ENCODE results near the gene CHAT. TPM values are rescaled to one million over a fixed set of nuclear protein-coding genes. Genes with fewer than 3 reads are reported as not detected.

Gene CHAT
- total RNA-seq, 1 experiment from 2014 or later, result not detected

DNA sequence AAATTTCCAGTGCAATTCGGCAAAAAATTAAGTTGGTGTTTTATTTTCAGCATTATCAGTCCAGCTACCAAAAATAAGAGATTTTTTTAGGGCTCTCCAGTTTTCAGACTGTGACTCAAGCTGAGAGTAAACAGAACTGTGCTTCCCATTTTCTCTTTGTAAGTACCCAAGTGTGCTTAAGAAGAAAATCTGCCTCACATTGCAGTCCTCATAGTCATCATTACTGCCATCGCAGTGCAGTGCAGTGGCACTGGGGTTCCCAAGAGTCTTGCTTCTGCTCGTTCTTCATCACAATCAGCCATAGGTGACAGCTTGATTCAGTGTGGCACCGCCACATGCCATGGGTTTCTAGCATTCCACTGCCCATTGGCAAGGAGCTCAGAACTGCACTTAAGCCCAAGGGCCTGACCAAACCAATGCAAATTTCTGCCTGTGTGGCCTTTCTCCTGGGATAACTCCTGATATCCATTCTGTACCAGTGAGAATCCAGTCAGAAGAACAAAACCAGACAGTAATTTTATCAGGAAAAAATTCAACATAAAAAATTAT is 49.3 kb upstream of the CHAT start:
- no peaks in the 10 kb centered on the region for H3K23me2 ChIP-seq (ENCODE audit: insufficient read length, low read depth, low read length, poor library complexity, severe bottlenecking)
- H3K27me3 ChIP-seq (ENCODE audit: insufficient read depth, low read length), result no peaks in the 10 kb centered on the region
- Mint-ChIP-seq H3K4me3 (no peak overlapping the region), H3K4me1 (peaks cover 4 to 6% of the 10 kb centered on the region in 2 experiments; a peak in 2 of 4 replicates), H3K27me3 (ENCODE audit: low read depth) (peaks cover 31% of the 10 kb centered on the region), H3K27ac (no peak overlapping the region), H3K36me3 (ENCODE audit: insufficient read depth in 1 of 3, low read depth in 3 of 3) (no peaks in the 10 kb centered on the region), H3K9me3 (peaks cover 6 to 9% of the 10 kb centered on the region in 2 experiments; a peak in 3 of 5 replicates)
- H2BK12ac ChIP-seq (ENCODE audit: insufficient read length, low read depth, low read length), result no peak overlapping the region
- no peak overlapping the region for H3K9ac ChIP-seq (ENCODE audit: extremely low read depth, insufficient read length, low read length)
- no peak for DNase-seq
- H3K56ac ChIP-seq (ENCODE audit: insufficient read length, low read depth, low read length), result no peak overlapping the region
- H3K27ac ChIP-seq (ENCODE audit: insufficient read length, low read depth, low read length), result no peak overlapping the region
- H2BK120ac ChIP-seq (ENCODE audit: low read depth, low read length, poor library complexity, severe bottlenecking), result no peak overlapping the region
- H3K23ac ChIP-seq (ENCODE audit: insufficient read length, low read depth, low read length), result no peak overlapping the region
- no peak overlapping the region for H2AFZ ChIP-seq (ENCODE audit: low read length)
- no peaks in the 10 kb centered on the region for H3K79me2 ChIP-seq (ENCODE audit: insufficient read depth, low read length)
- H2BK5ac ChIP-seq (ENCODE audit: insufficient read length, low read length), result no peak overlapping the region
- H3K79me1 ChIP-seq (ENCODE audit: insufficient read depth, low read depth, low read length, poor library complexity, severe bottlenecking), result no peaks in the 10 kb centered on the region
- H3T11ph ChIP-seq (ENCODE audit: low read length), result no peak overlapping the region
- H4K20me1 ChIP-seq (ENCODE audit: control insufficient read depth, insufficient read depth, insufficient read length), result no peaks in the 10 kb centered on the region
- H3K4me1 ChIP-seq (ENCODE audit: insufficient read depth, low read length), result no peaks in the 10 kb centered on the region
- H3K4me2 ChIP-seq (ENCODE audit: insufficient read depth, insufficient read length, low read length), result no peak overlapping the region
- no peak overlapping the region for H2BK20ac ChIP-seq (ENCODE audit: low read depth, low read length, poor library complexity, severe bottlenecking)
- H3K14ac ChIP-seq (ENCODE audit: insufficient read depth, low read length), result no peak overlapping the region
- TF ChIP-seq, protein P1, sequence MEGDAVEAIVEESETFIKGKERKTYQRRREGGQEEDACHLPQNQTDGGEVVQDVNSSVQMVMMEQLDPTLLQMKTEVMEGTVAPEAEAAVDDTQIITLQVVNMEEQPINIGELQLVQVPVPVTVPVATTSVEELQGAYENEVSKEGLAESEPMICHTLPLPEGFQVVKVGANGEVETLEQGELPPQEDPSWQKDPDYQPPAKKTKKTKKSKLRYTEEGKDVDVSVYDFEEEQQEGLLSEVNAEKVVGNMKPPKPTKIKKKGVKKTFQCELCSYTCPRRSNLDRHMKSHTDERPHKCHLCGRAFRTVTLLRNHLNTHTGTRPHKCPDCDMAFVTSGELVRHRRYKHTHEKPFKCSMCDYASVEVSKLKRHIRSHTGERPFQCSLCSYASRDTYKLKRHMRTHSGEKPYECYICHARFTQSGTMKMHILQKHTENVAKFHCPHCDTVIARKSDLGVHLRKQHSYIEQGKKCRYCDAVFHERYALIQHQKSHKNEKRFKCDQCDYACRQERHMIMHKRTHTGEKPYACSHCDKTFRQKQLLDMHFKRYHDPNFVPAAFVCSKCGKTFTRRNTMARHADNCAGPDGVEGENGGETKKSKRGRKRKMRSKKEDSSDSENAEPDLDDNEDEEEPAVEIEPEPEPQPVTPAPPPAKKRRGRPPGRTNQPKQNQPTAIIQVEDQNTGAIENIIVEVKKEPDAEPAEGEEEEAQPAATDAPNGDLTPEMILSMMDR (conservative IDR thresholded peaks at IDR 0.05), result no peak
- no peak overlapping the region for H4K8ac ChIP-seq (replicated peaks; ENCODE audit: insufficient read length, low read depth, low read length)
- no CpG with 5 or more reads among the region's 4 CpGs for WGBS (ENCODE audit: extremely low coverage, insufficient read length, low lambda C conversion rate)
- H4K91ac ChIP-seq (ENCODE audit: insufficient read length, low read depth, low read length), result no peak overlapping the region
- H3K9me3 ChIP-seq (ENCODE audit: control insufficient read depth, low read depth, low read length), result no peaks in the 10 kb centered on the region
- no peak overlapping the region for H3K18ac ChIP-seq (ENCODE audit: insufficient read length, low read depth, low read length)
- no peak overlapping the region for H2AK5ac ChIP-seq (ENCODE audit: insufficient read length, low read length)
- H4K5ac ChIP-seq (ENCODE audit: insufficient read length, low read depth, low read length), result no peak overlapping the region
- H2BK15ac ChIP-seq (ENCODE audit: low read depth, low read length), result no peak overlapping the region
- no peak overlapping the region for H3K4ac ChIP-seq (ENCODE audit: low read depth, low read length)
